HCT116 (cell line): Measurements from ENCODE around the gene PRRX2. TPM values are rescaled to one million over a fixed set of nuclear protein-coding genes. Genes with fewer than 3 reads are reported as not detected.

Experiments used
- ATAC-seq: fragments of 200-7000 bp; cut with Tn5 transposase; 2 replicates; pipeline ENCODE4 v1.9.1; 2020; ENCODE audit warnings: mild to moderate bottlenecking, moderate library complexity
- BruUV-seq: library from RNA; stranded (reverse); fragments of 400-500 nt; replicated peaks from 2 replicates; lab custom pipeline; 2021; lab: Mats Ljungman, UMichigan
- CTCF ChIA-PET: fragments of 300-600 bp; sonication (Branson Sonifier 250); formaldehyde crosslinking; loops from one replicate; lab custom pipeline; 2021; ENCODE audit warnings: antibody characterized with exemption; lab: Charles Lee
- POLR2A ChIA-PET: fragments of 300-600, 350-600 bp; sonication (Branson Sonifier 250); formaldehyde crosslinking; loops from one replicate; lab custom pipeline; 2021; ENCODE audit warnings: antibody characterized with exemption; lab: Charles Lee
- RAD21 ChIA-PET, 2 experiments: fragments of 300-600 bp; sonication (Branson Sonifier 250); formaldehyde crosslinking; loops; one replicate each; lab custom pipeline; 2023; ENCODE audit warnings: low total read pairs in 2 of 2; ENCODE audit not compliant: uncharacterized antibody in 2 of 2, unreplicated experiment in 2 of 2, low non-redundant PET in 1 of 2; lab: Charles Lee
- DNase-seq: peaks from one replicate; pipeline ENCODE4 v3.0.0-alpha.2; 2010; ENCODE audit warnings: low read depth, low spot score
- H2AFZ ChIP-seq: fragments of 200-600 bp; shearing (Covaris generic), sonication (generic); 2 replicates; pipeline ENCODE4 v1.6.1; 2017; ENCODE audit warnings: low read depth, mixed run types, mixed read lengths, antibody characterized with exemption, low read length; ENCODE audit not compliant: poor library complexity, severe bottlenecking
- H3K27ac ChIP-seq: 2 replicates; pipeline ENCODE4 v1.5.1; 2012; ENCODE audit warnings: low read depth, low read length
- H3K27me3 ChIP-seq: fragments of 200-600 bp; sonication (generic); 2 replicates; pipeline ENCODE4 v1.6.1; 2016; ENCODE audit warnings: mixed run types, low read length, mixed read lengths; ENCODE audit not compliant: insufficient read depth
- H3K36me3 ChIP-seq, 2 experiments: fragments of 200-500 bp in 1 of 2; fragments of 200-600 bp in 1 of 2; sonication (Bioruptor generic) in 1 of 2; sonication (generic) in 1 of 2; 2 replicates each; pipeline versions ENCODE4 v1.5.1 to v1.6.1; 2014 to 2016; ENCODE audit warnings: low read length in 2 of 2, inconsistent platforms in 1 of 2, mixed read lengths in 1 of 2, mixed run types in 1 of 2; ENCODE audit not compliant: insufficient read depth in 2 of 2, control insufficient read depth in 1 of 2
- H3K4me1 ChIP-seq, 2 experiments: fragments of 200-600 bp in 1 of 2; sonication (generic) in 1 of 2; 2 replicates each; pipeline versions ENCODE4 v1.5.1 to v1.6.1; 2012 to 2017; ENCODE audit warnings: low read length in 2 of 2, inconsistent platforms in 1 of 2, mild to moderate bottlenecking in 1 of 2, mixed read lengths in 1 of 2, mixed run types in 1 of 2, moderate library complexity in 1 of 2; ENCODE audit not compliant: insufficient read depth in 2 of 2, control insufficient read depth in 1 of 2
- H3K4me2 ChIP-seq: fragments of 200-600 bp; sonication (generic); 2 replicates; pipeline ENCODE4 v1.6.1; 2017; ENCODE audit warnings: mixed run types, low read length, mixed read lengths
- H3K4me3 ChIP-seq, 2 experiments: fragments of 200-600 bp in 1 of 2; sonication (generic) in 1 of 2; replicated peaks in 1 of 2; 2 replicates each; pipeline ENCODE4 v1.5.1; 2011 to 2016; ENCODE audit warnings: low read length in 2 of 2, control low read depth in 1 of 2, low read depth in 1 of 2, mild to moderate bottlenecking in 1 of 2, mixed read lengths in 1 of 2, mixed run types in 1 of 2
- H3K79me2 ChIP-seq: fragments of 200-600 bp; sonication (generic); 2 replicates; pipeline ENCODE4 v1.6.1; 2017; ENCODE audit warnings: mild to moderate bottlenecking, mixed run types, low read length, moderate library complexity, mixed read lengths; ENCODE audit not compliant: insufficient read depth
- H3K9ac ChIP-seq: fragments of 200-600 bp; sonication (generic); 2 replicates; pipeline ENCODE4 v1.6.1; 2016; ENCODE audit warnings: low read length, mixed read lengths
- H3K9me2 ChIP-seq: fragments of 200-600 bp; sonication (generic), shearing (Covaris generic); 2 replicates; pipeline ENCODE4 v1.6.1; 2017; ENCODE audit warnings: mixed run types, mild to moderate bottlenecking, moderate library complexity; ENCODE audit not compliant: insufficient read depth
- H3K9me3 ChIP-seq, 2 experiments: fragments of 200-500 bp in 1 of 2; fragments of 200-600 bp in 1 of 2; sonication (Bioruptor generic) in 1 of 2; sonication (generic) in 1 of 2; 2 replicates each; pipeline ENCODE4 v1.6.1; 2014 to 2017; ENCODE audit warnings: low read length in 2 of 2, mixed read lengths in 2 of 2, inconsistent platforms in 1 of 2, low read depth in 1 of 2, mild to moderate bottlenecking in 1 of 2, mixed run types in 1 of 2, moderate library complexity in 1 of 2; ENCODE audit not compliant: control insufficient read depth in 1 of 2, insufficient read depth in 1 of 2
- H4K20me1 ChIP-seq: fragments of 200-600 bp; sonication (generic), shearing (Covaris generic); 2 replicates; pipeline ENCODE4 v1.6.1; 2017; ENCODE audit warnings: mixed run types, mild to moderate bottlenecking, moderate library complexity; ENCODE audit not compliant: insufficient read depth
- CEBPB ChIP-seq: IDR thresholded peaks from 2 replicates; pipeline ENCODE4 v1.6.1; 2012; ENCODE audit warnings: low read depth
- ELF1 ChIP-seq: IDR thresholded peaks from 2 replicates; pipeline ENCODE4 v1.6.1; 2012; ENCODE audit warnings: low read depth, borderline replicate concordance
- RAD21 ChIP-seq: IDR thresholded peaks from 2 replicates; pipeline ENCODE4 v1.6.1; 2012; ENCODE audit warnings: low read depth, mild to moderate bottlenecking
- SIN3A ChIP-seq: IDR thresholded peaks from 2 replicates; pipeline ENCODE4 v1.6.1; 2012; ENCODE audit warnings: low read depth
- SP1 ChIP-seq: IDR thresholded peaks from 2 replicates; pipeline ENCODE4 v1.6.1; 2012; ENCODE audit warnings: low read depth
- intact Hi-C: fragments of 100-400 bp; cut with micrococcal nuclease; formaldehyde crosslinking; loops from 2 replicates; pipeline ENCODE4 v1.10.0; 2022
- total RNA-seq: library from RNA; stranded (reverse); gene quantifications from one replicate; pipeline ENCODE4 v1.2.1, GENCODE V29; 2021; ENCODE audit not compliant: unreplicated experiment
- TF ChIP-seq, protein P1 (sequence below): IDR thresholded peaks from 2 replicates; pipeline ENCODE4 v1.6.1; 2012; ENCODE audit warnings: low read depth
- TF ChIP-seq, protein P2 (sequence below): IDR thresholded peaks from 2 replicates; pipeline ENCODE4 v1.6.1; 2012
- TF ChIP-seq, protein P3 (sequence below): IDR thresholded peaks from 2 replicates; pipeline ENCODE4 v1.6.1; 2012

Gene PRRX2
- total RNA-seq, 1 experiment from 2014 or later = 25.5 TPM

DNA sequence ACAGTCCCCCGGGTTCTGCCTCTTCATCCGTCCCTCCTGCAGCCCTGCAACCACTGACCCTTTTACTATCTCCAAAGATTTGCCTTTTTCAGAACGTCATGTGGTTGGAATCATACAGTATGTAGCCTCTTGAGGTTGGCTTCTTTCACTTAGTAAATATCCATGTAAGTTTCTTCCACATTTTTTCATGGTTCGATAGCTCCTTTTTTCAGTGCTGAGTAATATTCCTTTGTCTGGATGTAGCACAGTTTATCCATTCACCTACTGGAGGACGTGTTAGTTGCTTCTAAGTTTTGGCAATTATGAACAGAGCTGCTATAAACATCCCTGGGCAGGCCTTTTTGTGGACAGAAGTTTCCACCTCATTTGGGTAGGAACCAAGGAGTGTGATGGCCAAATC, 27.1 kb downstream of the PRRX2 start:
- no peak overlapping the region for H3K4me2 ChIP-seq
- peaks cover 27 to 36% of the 10 kb centered on the region in 2 experiments for H3K4me1 ChIP-seq
- CTCF ChIA-PET = no interaction called here
- POLR2A ChIA-PET = no interaction called here
- H3K27ac ChIP-seq = no peak overlapping the region
- no peaks in the 10 kb centered on the region for H4K20me1 ChIP-seq
- H3K9me3 ChIP-seq = no peaks in the 10 kb centered on the region
- RAD21 ChIA-PET = no interaction called here
- no peaks in the 10 kb centered on the region for H3K27me3 ChIP-seq
- TF ChIP-seq, protein P1, sequence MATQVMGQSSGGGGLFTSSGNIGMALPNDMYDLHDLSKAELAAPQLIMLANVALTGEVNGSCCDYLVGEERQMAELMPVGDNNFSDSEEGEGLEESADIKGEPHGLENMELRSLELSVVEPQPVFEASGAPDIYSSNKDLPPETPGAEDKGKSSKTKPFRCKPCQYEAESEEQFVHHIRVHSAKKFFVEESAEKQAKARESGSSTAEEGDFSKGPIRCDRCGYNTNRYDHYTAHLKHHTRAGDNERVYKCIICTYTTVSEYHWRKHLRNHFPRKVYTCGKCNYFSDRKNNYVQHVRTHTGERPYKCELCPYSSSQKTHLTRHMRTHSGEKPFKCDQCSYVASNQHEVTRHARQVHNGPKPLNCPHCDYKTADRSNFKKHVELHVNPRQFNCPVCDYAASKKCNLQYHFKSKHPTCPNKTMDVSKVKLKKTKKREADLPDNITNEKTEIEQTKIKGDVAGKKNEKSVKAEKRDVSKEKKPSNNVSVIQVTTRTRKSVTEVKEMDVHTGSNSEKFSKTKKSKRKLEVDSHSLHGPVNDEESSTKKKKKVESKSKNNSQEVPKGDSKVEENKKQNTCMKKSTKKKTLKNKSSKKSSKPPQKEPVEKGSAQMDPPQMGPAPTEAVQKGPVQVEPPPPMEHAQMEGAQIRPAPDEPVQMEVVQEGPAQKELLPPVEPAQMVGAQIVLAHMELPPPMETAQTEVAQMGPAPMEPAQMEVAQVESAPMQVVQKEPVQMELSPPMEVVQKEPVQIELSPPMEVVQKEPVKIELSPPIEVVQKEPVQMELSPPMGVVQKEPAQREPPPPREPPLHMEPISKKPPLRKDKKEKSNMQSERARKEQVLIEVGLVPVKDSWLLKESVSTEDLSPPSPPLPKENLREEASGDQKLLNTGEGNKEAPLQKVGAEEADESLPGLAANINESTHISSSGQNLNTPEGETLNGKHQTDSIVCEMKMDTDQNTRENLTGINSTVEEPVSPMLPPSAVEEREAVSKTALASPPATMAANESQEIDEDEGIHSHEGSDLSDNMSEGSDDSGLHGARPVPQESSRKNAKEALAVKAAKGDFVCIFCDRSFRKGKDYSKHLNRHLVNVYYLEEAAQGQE = no peak
- no peak for TF ChIP-seq RAD21
- no peak for TF ChIP-seq ELF1
- TF ChIP-seq SP1 = no peak
- TF ChIP-seq, protein P2, sequence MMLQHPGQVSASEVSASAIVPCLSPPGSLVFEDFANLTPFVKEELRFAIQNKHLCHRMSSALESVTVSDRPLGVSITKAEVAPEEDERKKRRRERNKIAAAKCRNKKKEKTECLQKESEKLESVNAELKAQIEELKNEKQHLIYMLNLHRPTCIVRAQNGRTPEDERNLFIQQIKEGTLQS = no peak
- TF ChIP-seq, all 23 proteins: peak for 0
- intact Hi-C loops = no loop called here
- 0 out of 4 replicates have a peak, but pooled peaks cover 0 to 3% of the 10 kb centered on the region in 2 experiments for H3K36me3 ChIP-seq
- no peaks in the 10 kb centered on the region for H3K79me2 ChIP-seq
- H3K9ac ChIP-seq = no peak overlapping the region
- no peaks in the 10 kb centered on the region for H3K9me2 ChIP-seq
- no peak for ATAC-seq
- no peak for DNase-seq
- H3K4me3 ChIP-seq = no peak overlapping the region
- no TSS peak for BruUV-seq
- no peak overlapping the region for H2AFZ ChIP-seq

DNA sequence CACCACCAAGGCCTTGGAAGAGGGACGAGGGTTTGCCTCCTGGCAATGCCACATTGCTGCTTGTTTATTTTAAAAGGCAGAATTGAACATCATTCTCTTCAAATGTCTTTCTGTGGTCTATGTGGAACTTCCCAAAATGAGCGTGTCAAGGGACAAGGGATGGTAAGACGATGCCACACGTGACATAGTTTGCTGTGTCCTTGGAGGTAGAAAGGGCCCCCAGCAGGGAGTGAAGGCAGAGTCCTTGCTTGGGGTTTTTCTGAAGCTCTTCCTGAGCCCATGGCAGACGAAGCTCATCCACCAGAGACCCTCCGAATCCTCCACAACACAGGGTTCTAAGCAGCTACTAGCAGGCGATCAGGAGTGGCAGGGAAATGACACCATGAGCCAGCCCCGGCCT, 28.3 kb downstream of the PRRX2 start:
- H3K9me3 ChIP-seq = no peaks in the 10 kb centered on the region
- peaks cover 32 to 43% of the 10 kb centered on the region in 2 experiments for H3K4me1 ChIP-seq
- ChIA-PET CTCF (no interaction called here), POLR2A (no interaction called here), RAD21 (no interaction called here)
- no peak for DNase-seq
- peak overlapping the region; percentile 13; the same call in 1 of the 2 replicates for H3K27ac ChIP-seq
- no peaks in the 10 kb centered on the region for H3K9me2 ChIP-seq
- BruUV-seq = no TSS peak
- no peak overlapping the region for H3K9ac ChIP-seq
- H3K4me3 ChIP-seq = no peak overlapping the region
- no peaks in the 10 kb centered on the region for H3K27me3 ChIP-seq
- intact Hi-C loops = no loop called here
- no peaks in the 10 kb centered on the region for H4K20me1 ChIP-seq
- H2AFZ ChIP-seq = no peak overlapping the region
- no peak for ATAC-seq
- TF ChIP-seq, protein P3, sequence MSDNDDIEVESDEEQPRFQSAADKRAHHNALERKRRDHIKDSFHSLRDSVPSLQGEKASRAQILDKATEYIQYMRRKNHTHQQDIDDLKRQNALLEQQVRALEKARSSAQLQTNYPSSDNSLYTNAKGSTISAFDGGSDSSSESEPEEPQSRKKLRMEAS = no peak
- no peak for TF ChIP-seq CEBPB
- no peak for TF ChIP-seq SIN3A
- TF ChIP-seq, all 23 proteins: peak for 0
- H3K4me2 ChIP-seq = peak overlapping the region; percentile 67
- 0 out of 2 replicates have a peak, but pooled peaks cover 2% of the 10 kb centered on the region for H3K79me2 ChIP-seq
- 0 out of 4 replicates have a peak, but pooled peaks cover 0 to 3% of the 10 kb centered on the region in 2 experiments for H3K36me3 ChIP-seq
